Testis (tissue), 2 donors: ENCODE measurements around the gene HHATL.

Experiments
- POLR2A ChIP-seq: fragments of 450-650 bp; IDR thresholded peaks from one replicate; pipeline ENCODE4 v1.6.1; 2017; ENCODE audit warnings: antibody characterized with exemption, mild to moderate bottlenecking, moderate library complexity
- TF ChIP-seq, protein P1 (sequence below), 3 experiments: fragments of 450-650 bp in 2 of 3; fragments of 200-600 bp in 1 of 3; sonication (generic) in 1 of 3; IDR thresholded peaks; one replicate each; pipeline ENCODE4 v1.5.1; 2016 to 2019; ENCODE audit warnings: antibody characterized with exemption in 3 of 3, mild to moderate bottlenecking in 2 of 3, moderate library complexity in 1 of 3

DNA sequence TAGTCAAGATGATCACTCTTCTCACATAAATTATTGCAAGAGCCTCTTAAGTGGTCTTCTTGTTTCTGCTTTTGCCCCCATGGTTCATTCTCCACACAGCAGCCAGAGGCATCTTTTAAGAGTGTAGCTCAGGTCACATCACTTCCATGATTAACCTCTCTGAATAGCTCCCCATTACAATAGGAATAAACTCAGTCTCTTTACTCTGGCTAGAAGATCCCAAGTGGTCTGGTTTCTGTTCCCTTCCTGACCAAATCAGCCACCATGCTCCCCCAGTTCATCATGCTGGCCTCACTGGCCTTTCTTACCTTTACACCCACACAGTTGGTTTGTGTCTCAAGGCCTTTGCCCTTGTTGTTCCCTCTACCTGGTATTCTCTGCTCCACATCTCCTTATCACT, 8.2 kb downstream of the HHATL start:
- TF ChIP-seq, protein P1, sequence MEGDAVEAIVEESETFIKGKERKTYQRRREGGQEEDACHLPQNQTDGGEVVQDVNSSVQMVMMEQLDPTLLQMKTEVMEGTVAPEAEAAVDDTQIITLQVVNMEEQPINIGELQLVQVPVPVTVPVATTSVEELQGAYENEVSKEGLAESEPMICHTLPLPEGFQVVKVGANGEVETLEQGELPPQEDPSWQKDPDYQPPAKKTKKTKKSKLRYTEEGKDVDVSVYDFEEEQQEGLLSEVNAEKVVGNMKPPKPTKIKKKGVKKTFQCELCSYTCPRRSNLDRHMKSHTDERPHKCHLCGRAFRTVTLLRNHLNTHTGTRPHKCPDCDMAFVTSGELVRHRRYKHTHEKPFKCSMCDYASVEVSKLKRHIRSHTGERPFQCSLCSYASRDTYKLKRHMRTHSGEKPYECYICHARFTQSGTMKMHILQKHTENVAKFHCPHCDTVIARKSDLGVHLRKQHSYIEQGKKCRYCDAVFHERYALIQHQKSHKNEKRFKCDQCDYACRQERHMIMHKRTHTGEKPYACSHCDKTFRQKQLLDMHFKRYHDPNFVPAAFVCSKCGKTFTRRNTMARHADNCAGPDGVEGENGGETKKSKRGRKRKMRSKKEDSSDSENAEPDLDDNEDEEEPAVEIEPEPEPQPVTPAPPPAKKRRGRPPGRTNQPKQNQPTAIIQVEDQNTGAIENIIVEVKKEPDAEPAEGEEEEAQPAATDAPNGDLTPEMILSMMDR (IDR thresholded peaks at IDR 0.05), result no peak
- TF ChIP-seq POLR2A, result no peak
